NK-92 treated with Interleukin-12 subunit alpha and Interleukin-12 subunit beta, amount 100 ng/mL, for 24 hours (cell line): Measurements from ENCODE around the gene AGAP3.

Source experiments
- DNase-seq: peaks from one replicate; lab custom pipeline; 2025; lab: John Stamatoyannopoulos, UW

AGAP3 gene

GRCh38 chr7:151137076-151137675, 50.9 kb downstream of the AGAP3 start:
- DNase-seq, result no peak

GRCh38 chr7:151137791-151138152, 51.5 kb downstream of the AGAP3 start:
- DNase-seq, result no peak

GRCh38 chr7:151138153-151138851, 52.0 kb downstream of the AGAP3 start:
- no peak for DNase-seq

GRCh38 chr7:151139071-151139790, 53.0 kb downstream of the AGAP3 start:
- DNase-seq, result no peak

- DNase-seq, result no peak
Observed at GRCh38 chr7:151139791-151140190, 53.5 kb downstream of the AGAP3 start.

GRCh38 chr7:151140826-151141225, 54.6 kb downstream of the AGAP3 start:
- no peak for DNase-seq

- DNase-seq, result no peak
Observed at GRCh38 chr7:151141311-151141854, 55.1 kb downstream of the AGAP3 start.

- DNase-seq, result no peak
Observed at GRCh38 chr7:151141855-151142685, 55.8 kb downstream of the AGAP3 start.

GRCh38 chr7:151142686-151143040, 56.4 kb downstream of the AGAP3 start:
- no peak for DNase-seq

- no peak for DNase-seq
Observed at GRCh38 chr7:151143261-151144015, 57.2 kb downstream of the AGAP3 start.

- no peak for DNase-seq
Observed at GRCh38 chr7:151144387-151144786, 58.1 kb downstream of the AGAP3 start.

GRCh38 chr7:151146761-151147160, 60.5 kb downstream of the AGAP3 start:
- DNase-seq, result no peak

- DNase-seq, result no peak
Observed at GRCh38 chr7:151148319-151149259, 62.3 kb downstream of the AGAP3 start.

- DNase-seq, result no peak
Observed at GRCh38 chr7:151150388-151150787, 64.1 kb downstream of the AGAP3 start.

GRCh38 chr7:151152643-151153513, 66.6 kb downstream of the AGAP3 start:
- DNase-seq, result no peak

GRCh38 chr7:151157645-151158329, 71.5 kb downstream of the AGAP3 start:
- DNase-seq, result no peak

GRCh38 chr7:151161757-151162156, 75.5 kb downstream of the AGAP3 start:
- no peak for DNase-seq

- no peak for DNase-seq
Observed at GRCh38 chr7:151166629-151167196, 80.4 kb downstream of the AGAP3 start.
